Rectal smooth muscle tissue (tissue), 1 donor: ENCODE results near the gene CKAP2.
"Not testable (repeated sequence)": the region's sequence is repeated elsewhere in the genome, so short reads cannot be mapped to it uniquely, and the experiment has no call there.

ENCODE experiments used
- H3K27ac ChIP-seq: one replicate; pipeline ENCODE4 v1.7.0; 2013; ENCODE audit warnings: low read depth, low read length, inconsistent platforms
- H3K27me3 ChIP-seq: one replicate; pipeline ENCODE4 v1.7.0; 2013; ENCODE audit warnings: low read length; ENCODE audit not compliant: control insufficient read depth, insufficient read depth
- H3K36me3 ChIP-seq: one replicate; pipeline ENCODE4 v1.7.0; 2013; ENCODE audit warnings: low read length; ENCODE audit not compliant: control insufficient read depth, insufficient read depth
- H3K4me1 ChIP-seq: one replicate; pipeline ENCODE4 v1.7.0; 2013; ENCODE audit warnings: low read length; ENCODE audit not compliant: control insufficient read depth, insufficient read depth
- H3K4me3 ChIP-seq: one replicate; pipeline ENCODE4 v1.7.0; 2013; ENCODE audit warnings: low read length
- H3K9ac ChIP-seq: one replicate; pipeline ENCODE4 v1.7.0; 2013; ENCODE audit warnings: low read length

Gene CKAP2

DNA sequence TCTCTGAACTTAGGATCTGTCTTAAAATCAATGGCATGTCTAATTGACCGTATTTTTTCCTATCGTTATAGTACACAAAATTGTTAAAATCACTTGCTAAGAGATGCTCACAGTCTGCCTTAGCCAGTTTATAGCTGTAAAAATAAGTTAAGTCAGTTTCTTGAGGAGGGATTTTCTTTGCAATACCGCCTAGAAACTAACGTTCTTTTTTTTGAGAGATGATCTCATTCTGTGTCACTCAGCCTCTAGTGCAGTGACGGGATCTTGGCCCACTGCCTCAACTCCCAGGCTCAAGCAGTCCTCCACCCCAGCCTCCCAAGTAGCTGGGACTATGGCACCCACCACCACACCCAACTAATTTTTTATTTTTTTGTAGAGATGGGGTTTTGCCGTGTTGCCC is 4.4 kb downstream of the CKAP2 start:
- Histone ChIP-seq H3K27me3 (no peaks in the 10 kb centered on the region), H3K36me3 (peaks cover 6% of the 10 kb centered on the region), H3K27ac (no peak overlapping the region), H3K4me3 (no peak overlapping the region), H3K4me1 (no peaks in the 10 kb centered on the region), H3K9ac (no peak overlapping the region)

DNA sequence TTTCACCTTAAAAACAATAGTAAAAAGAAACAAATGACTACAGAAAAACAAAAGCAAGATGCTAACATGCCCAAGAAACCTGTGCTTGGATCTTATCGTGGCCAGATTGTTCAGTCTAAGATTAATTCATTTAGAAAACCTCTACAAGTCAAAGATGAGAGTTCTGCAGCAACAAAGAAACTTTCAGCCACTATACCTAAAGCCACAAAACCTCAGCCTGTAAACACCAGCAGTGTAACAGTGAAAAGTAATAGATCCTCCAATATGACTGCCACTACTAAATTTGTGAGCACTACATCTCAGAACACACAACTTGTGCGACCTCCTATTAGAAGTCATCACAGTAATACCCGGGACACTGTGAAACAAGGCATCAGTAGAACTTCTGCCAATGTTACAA is 6.0 kb downstream of the CKAP2 start:
- Histone ChIP-seq H3K27me3 (no peaks in the 10 kb centered on the region), H3K9ac (no peak overlapping the region), H3K36me3 (peaks cover 6% of the 10 kb centered on the region), H3K27ac (no peak overlapping the region), H3K4me3 (no peak overlapping the region), H3K4me1 (no peaks in the 10 kb centered on the region)

DNA sequence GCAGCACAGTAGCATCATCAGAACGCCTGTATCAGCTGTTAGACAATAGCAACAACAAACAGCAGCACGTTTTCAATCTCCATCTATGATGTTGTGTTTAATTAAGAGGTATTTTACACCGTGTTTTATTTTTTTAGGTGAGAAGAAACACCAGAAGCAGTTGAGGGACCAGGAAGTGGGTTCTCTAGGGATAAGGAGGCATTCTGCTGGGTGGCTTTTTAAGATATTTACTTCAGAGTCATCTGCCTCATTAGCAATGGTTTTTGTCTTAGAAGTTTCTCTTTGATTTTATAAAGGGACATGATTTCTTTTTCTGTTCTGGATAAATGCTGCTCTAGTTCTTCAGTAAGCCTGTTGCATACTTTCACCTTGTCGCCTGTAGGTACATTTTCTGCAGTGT is 8.2 kb downstream of the CKAP2 start:
- H3K4me3 ChIP-seq, result no peak overlapping the region
- no peaks in the 10 kb centered on the region for H3K27me3 ChIP-seq
- H3K9ac ChIP-seq, result no peak overlapping the region
- peaks cover 6% of the 10 kb centered on the region for H3K36me3 ChIP-seq
- H3K4me1 ChIP-seq, result no peaks in the 10 kb centered on the region
- H3K27ac ChIP-seq, result no peak overlapping the region

DNA sequence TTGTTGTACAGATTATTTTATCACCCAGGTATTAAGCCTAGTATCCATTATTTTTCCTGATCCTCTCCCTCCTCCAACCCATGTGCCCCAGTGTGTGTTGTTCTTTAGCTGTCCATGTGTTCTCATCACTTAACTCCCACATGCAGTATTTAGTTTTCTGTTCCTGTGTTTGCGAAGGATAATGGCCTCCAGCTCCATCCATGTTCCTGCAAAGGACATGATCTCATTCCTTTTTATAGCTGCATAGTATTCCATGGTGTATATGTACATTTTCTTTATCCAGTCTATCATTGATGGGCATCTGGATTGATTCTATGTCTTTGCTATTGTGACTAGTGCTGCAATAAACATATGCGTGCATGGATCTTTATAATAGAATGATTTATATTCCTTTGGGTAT is 13.2 kb downstream of the CKAP2 start:
- not testable (repeated sequence) for H3K27me3 ChIP-seq, H3K36me3 ChIP-seq, H3K27ac ChIP-seq, H3K4me3 ChIP-seq, H3K9ac ChIP-seq, H3K4me1 ChIP-seq

DNA sequence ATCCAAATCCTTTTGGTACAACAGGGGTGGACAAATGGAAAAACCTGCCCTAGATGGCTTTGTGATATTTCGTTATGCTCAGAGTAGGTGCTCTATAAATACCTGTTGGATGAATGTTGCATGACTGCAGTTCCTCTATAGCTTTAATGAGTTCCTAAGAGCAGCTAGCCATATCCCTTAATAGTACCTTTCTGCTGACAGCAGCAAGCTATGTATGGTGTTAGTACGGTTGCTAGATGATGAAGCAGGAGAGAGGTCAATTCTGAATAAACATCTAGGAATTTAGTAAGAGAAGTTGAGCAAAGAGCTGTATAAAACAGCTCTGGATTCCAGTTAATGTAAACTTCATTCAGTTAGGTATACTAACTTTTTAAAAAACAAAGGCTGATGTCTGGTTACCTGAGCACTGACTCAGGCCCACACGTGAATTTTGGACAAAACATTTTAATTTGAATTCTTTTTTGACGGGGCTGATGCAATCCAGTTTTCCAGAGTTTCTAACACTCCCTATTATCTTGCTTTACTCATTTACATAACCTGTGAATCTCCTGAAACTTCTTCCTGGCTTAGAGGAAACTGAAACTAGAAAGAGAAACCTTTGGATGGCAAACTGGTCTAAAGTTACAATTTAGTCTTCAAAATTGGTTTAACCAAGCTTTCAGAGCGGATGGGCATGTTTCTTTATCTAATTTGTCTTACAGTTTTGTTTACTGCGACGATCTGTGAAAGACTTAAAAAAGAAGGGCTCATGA is 25.6 kb downstream of the CKAP2 start:
- not testable (repeated sequence) for H3K27me3 ChIP-seq, H3K36me3 ChIP-seq, H3K4me3 ChIP-seq, H3K4me1 ChIP-seq, H3K9ac ChIP-seq, H3K27ac ChIP-seq

DNA sequence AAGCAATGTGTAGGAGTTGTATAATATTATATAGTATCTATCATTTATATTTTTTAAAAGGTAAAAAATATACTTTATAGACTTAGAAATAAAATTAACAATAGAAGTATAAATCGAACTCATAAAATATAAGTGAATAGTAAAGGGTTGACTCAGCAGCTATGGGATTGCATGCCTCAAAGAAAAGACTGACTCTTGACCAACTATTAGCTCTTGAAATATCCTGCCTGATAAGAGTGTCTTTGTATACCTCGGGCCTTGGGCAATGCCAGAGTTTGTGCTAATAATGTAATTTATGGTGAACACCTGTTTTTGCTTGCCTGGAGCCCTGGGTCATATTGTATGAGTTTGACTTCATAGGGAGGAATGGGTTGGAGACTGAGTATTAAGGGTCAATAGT is 31.8 kb downstream of the CKAP2 start:
- H3K36me3 ChIP-seq, H3K27ac ChIP-seq, H3K4me1 ChIP-seq, H3K9ac ChIP-seq, H3K27me3 ChIP-seq, H3K4me3 ChIP-seq: not testable (repeated sequence)

DNA sequence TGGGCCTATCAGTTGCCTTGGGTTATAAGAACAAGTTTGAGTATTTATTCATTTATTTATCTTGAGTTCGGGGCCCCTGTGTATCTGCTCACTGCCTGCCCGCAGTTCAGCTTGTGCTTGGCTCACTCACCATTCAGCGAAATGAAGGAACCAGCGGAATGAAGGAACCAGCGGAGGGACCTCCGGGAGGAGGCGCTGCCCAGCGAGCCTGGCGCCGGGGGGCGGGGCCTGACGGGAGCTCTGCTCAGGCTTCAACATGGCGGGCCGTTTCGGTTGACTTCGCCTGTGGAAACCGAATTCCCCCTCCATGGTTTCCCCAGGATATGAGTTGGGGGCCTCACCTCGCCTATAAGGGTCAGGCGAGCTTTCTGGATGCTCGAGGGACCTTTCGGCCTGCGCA is 33.5 kb downstream of the CKAP2 start:
- H3K9ac ChIP-seq, H3K36me3 ChIP-seq, H3K27me3 ChIP-seq, H3K4me3 ChIP-seq, H3K4me1 ChIP-seq, H3K27ac ChIP-seq: not testable (repeated sequence)

DNA sequence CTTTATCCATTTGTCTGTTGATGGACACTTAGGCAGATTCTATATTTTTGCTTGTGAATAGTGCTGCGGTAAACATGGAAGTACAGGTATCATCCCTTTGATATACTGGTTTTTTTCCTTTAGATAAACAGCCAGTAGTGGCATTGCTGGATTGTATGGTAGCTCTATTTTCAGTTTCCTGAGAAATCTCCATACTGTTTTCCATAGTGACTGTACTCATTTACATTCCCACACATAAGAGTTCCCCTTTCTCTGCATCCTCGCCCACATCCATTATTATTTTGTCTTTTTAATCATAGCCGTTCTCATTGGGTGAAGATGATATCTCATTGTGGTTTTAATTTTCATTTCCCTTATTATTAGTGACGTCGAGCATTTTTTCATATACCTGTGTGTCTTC is 35.7 kb downstream of the CKAP2 start:
- H3K36me3 ChIP-seq, H3K27me3 ChIP-seq: not testable (repeated sequence)

DNA sequence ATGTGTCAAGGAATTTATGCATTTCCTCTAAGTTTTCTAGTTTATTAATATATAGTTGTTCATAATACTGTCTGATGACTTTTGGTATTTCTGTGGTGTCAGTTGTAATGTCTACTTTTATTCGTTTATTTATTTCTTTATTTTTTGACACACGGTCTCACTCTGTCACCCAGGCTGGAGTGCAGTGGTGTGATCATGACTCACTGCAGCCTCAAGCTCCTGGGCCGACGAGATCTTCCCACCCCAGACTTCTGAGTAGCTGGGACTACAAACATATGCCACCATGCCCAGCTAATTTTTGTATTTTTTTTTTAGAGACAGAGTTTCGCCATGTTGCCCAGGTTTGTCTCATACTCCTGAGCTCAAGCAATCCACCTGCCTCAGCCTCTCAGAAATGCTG is 39.0 kb downstream of the CKAP2 start:
- H3K27me3 ChIP-seq, H3K27ac ChIP-seq, H3K4me1 ChIP-seq, H3K4me3 ChIP-seq, H3K9ac ChIP-seq, H3K36me3 ChIP-seq: not testable (repeated sequence)

More for the DNA sequence above, 35.7 kb downstream of the CKAP2 start:
- H3K4me1 ChIP-seq, H3K9ac ChIP-seq, H3K4me3 ChIP-seq, H3K27ac ChIP-seq: not testable (repeated sequence)

DNA sequence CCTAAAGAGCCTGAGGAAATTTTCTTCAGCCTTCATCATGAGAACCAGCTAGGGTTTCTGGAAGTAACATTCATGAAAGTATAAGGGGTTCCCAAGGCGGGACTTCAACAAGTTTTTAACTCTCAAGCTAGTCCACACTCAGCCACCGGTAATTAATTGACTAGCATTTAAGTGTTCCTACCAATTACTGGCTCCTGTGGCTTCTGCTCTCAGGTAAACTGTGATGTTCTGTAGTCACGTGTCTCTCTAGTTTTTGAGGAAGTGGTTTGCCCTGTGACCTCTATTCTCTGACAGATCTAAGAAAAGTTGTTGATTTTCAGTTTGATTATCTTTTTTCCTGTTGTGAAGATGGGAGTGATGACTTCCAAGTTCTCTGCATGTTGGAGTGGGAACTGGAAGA is 42.7 kb downstream of the CKAP2 start:
- not testable (repeated sequence) for H3K4me3 ChIP-seq, H3K36me3 ChIP-seq, H3K9ac ChIP-seq, H3K27ac ChIP-seq, H3K4me1 ChIP-seq, H3K27me3 ChIP-seq

DNA sequence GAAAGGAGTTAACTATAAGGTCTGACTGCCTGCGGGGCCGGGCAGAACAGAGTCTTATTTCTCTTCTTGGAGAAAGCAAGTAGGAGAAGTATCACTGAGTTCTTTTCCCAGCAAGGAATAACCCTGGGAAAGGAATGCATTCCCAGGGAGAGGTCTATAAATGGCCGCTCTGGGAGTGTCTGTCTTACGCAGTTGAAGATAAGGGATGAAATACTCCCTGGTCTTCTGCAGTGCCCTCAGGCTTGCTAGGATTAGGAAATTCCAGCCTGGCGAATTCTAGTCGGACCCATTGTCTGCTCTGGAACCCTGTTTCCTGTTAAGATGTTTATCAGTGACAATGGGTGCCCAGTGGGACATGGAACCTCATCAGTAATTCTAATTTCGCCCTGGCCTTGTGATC is 47.0 kb downstream of the CKAP2 start:
- not testable (repeated sequence) for H3K27ac ChIP-seq, H3K36me3 ChIP-seq, H3K27me3 ChIP-seq, H3K4me3 ChIP-seq, H3K4me1 ChIP-seq, H3K9ac ChIP-seq

DNA sequence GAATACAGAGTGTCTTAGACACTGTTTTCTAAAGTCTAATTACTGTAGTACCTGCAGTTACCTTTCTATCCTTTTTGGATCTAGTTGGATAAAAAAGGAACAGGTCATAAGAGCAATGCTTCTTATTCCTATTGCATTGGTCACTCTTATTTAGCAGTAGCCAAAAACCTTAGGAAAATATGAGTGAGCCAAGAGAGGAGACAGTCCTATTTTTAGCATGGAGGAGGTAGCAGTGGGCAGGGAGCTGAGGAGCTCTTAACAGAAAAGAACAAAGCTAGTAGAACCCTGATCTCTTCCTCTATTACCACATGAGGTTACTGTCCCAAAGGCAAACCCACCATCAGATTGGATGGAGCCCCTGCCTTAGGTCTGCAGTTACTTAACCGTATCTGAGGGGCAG is 50.6 kb downstream of the CKAP2 start:
- not testable (repeated sequence) for H3K4me1 ChIP-seq, H3K36me3 ChIP-seq, H3K27me3 ChIP-seq, H3K4me3 ChIP-seq, H3K9ac ChIP-seq, H3K27ac ChIP-seq

DNA sequence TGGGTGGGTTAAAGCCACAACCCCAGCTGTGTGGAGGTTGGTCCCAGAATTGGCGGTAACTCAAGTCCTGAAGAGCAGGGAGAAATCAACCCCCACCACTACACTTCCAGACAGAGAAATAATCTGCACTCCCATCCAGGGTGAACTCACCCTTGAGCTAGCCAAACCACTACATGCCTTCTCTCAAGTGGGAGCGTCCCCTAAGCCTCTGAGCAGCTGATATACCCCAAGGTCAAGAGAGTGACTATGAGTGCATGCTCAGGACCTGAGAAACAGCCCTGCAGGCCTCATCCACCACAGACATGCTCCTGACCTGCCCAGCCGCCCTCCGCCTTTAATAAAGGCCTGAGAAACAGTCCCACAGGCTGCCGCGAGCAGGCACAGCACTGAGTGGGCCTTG is 54.3 kb downstream of the CKAP2 start:
- H3K9ac ChIP-seq, H3K27me3 ChIP-seq, H3K27ac ChIP-seq, H3K4me1 ChIP-seq, H3K36me3 ChIP-seq, H3K4me3 ChIP-seq: not testable (repeated sequence)
